ENCODE measurements around the gene CARS2. TPM values are rescaled to one million over a fixed set of nuclear protein-coding genes. Genes with fewer than 3 reads are reported as not detected.
"Not testable (repeated sequence)": the region's sequence is repeated elsewhere in the genome, so short reads cannot be mapped to it uniquely, and the experiment has no call there.

Gene CARS2
- total RNA-seq, 4 donors from 2014 or later = 27.4 to 229 (median 53.8) TPM

- Histone ChIP-seq H3K4me3 (no peak overlapping the region), H3K4me1 (no peaks in the 10 kb centered on the region), H3K9me3 (no peaks in the 10 kb centered on the region), H3K36me3 (no peaks in the 10 kb centered on the region), H3K27me3 (no peaks in the 10 kb centered on the region), H3K27ac (no peak overlapping the region)
- DNase-seq = no peak
- TF ChIP-seq POLR2A (IDR thresholded peaks at IDR 0.05) (no peak), CTCF (IDR thresholded peaks at IDR 0.05) (no peak)
- intact Hi-C loops (cut with DNase I; ENCODE audit: low total_unique reads) = no loop called here
Observed at GRCh38 chr13:110681868-110682550, 23.9 kb downstream of the CARS2 start.

- H3K9me3 ChIP-seq = no peaks in the 10 kb centered on the region
- no peak overlapping the region for H3K4me3 ChIP-seq
- DNase-seq = no peak
- no peaks in the 10 kb centered on the region for H3K36me3 ChIP-seq
- H3K27ac ChIP-seq = no peak overlapping the region
- H3K27me3 ChIP-seq = no peaks in the 10 kb centered on the region
- intact Hi-C loops (cut with DNase I; ENCODE audit: low total_unique reads) = no loop called here
- TF ChIP-seq POLR2A (IDR thresholded peaks at IDR 0.05) = no peak
- no peak for TF ChIP-seq CTCF (IDR thresholded peaks at IDR 0.05)
- no peaks in the 10 kb centered on the region for H3K4me1 ChIP-seq
Observed at GRCh38 chr13:110680852-110681251, 25.1 kb downstream of the CARS2 start.

- Histone ChIP-seq H3K9me3 (no peaks in the 10 kb centered on the region), H3K27me3 (no peaks in the 10 kb centered on the region), H3K27ac (no peak overlapping the region), H3K4me1 (no peaks in the 10 kb centered on the region), H3K4me3 (no peak overlapping the region), H3K36me3 (no peaks in the 10 kb centered on the region)
- TF ChIP-seq POLR2A (IDR thresholded peaks at IDR 0.05) = no peak
- TF ChIP-seq CTCF (IDR thresholded peaks at IDR 0.05) = no peak
- intact Hi-C loops (cut with DNase I; ENCODE audit: low total_unique reads) = no loop called here
- DNase-seq = no peak
Observed at GRCh38 chr13:110677731-110678545, 28.0 kb downstream of the CARS2 start.

GRCh38 chr13:110676595-110677587 lies 29.0 kb downstream of the CARS2 start:
- Histone ChIP-seq H3K4me1 (no peaks in the 10 kb centered on the region), H3K9me3 (no peaks in the 10 kb centered on the region), H3K36me3 (no peaks in the 10 kb centered on the region), H3K27me3 (no peaks in the 10 kb centered on the region), H3K27ac (no peak overlapping the region), H3K4me3 (no peak overlapping the region)
- intact Hi-C loops (cut with DNase I; ENCODE audit: low total_unique reads) = no loop called here
- no peak for DNase-seq
- no peak for TF ChIP-seq POLR2A (IDR thresholded peaks at IDR 0.05)
- TF ChIP-seq CTCF (IDR thresholded peaks at IDR 0.05) = no peak

- H3K9me3 ChIP-seq; DNase-seq; H3K27me3 ChIP-seq; H3K36me3 ChIP-seq; intact Hi-C loops (cut with DNase I; ENCODE audit: low total_unique reads); H3K4me3 ChIP-seq; H3K27ac ChIP-seq; H3K4me1 ChIP-seq: not testable (repeated sequence)
Observed at GRCh38 chr13:110669814-110670213, 36.1 kb downstream of the CARS2 start.

Measured in uterus (tissue), 4 donors.